Endothelial cell of umbilical vein (primary cell): ENCODE data around the gene ZBTB7C. TPM values are rescaled to one million over a fixed set of nuclear protein-coding genes. Genes with fewer than 3 reads are reported as not detected.
A peak's percentile ranks its signal among the peaks of the same experiment; 100 is the strongest.

Experiments
- BruUV-seq: library from RNA; stranded (reverse); fragments of 400-500 nt; replicated peaks from 2 replicates; lab custom pipeline; 2021; lab: Mats Ljungman, UMichigan
- CTCF ChIA-PET: fragments of 300-600, 350-600 bp; sonication (Branson Sonifier 250); formaldehyde crosslinking; loops from one replicate; lab custom pipeline; 2021; ENCODE audit warnings: antibody characterized with exemption, inconsistent platforms; lab: Charles Lee
- POLR2A ChIA-PET: fragments of 300-600, 350-600 bp; sonication (Branson Sonifier 250); formaldehyde crosslinking; loops from one replicate; lab custom pipeline; 2021; ENCODE audit warnings: antibody characterized with exemption, inconsistent platforms; lab: Charles Lee
- DNase-seq: peaks from one replicate; pipeline ENCODE4 v3.0.0-alpha.2; 2011; ENCODE audit warnings: low read depth, low spot score
- FAIRE-seq: peaks from 2 replicates; lab custom pipeline; 2011; peaks lifted over from hg19 to GRCh38; lab: Jason Lieb, UNC
- H2AFZ ChIP-seq: 2 replicates; pipeline ENCODE4 v1.6.0; 2012; ENCODE audit warnings: low read depth, low read length, control low read depth, inconsistent platforms
- H3K27ac ChIP-seq: 2 replicates; pipeline ENCODE4 v1.5.1; 2011; ENCODE audit warnings: low read depth, mild to moderate bottlenecking, control low read depth, low read length, moderate library complexity; ENCODE audit not compliant: insufficient read depth
- H3K27me3 ChIP-seq, 2 experiments: 2 replicates each; pipeline versions ENCODE4 v1.6.0 to v1.6.1; 2011; ENCODE audit warnings: low read length in 2 of 2, mixed read lengths in 1 of 2; ENCODE audit not compliant: control insufficient read depth in 2 of 2, insufficient read depth in 2 of 2
- H3K36me3 ChIP-seq, 2 experiments: 2 replicates in 1 of 2; 3 replicates in 1 of 2; pipeline ENCODE4 v1.5.1; 2011; ENCODE audit warnings: low read length in 2 of 2, mild to moderate bottlenecking in 1 of 2, moderate library complexity in 1 of 2; ENCODE audit not compliant: control insufficient read depth in 2 of 2, insufficient read depth in 2 of 2; ENCODE audit errors: extremely low read depth in 1 of 2
- H3K4me1 ChIP-seq: 3 replicates; pipeline ENCODE4 v1.5.1; 2011; ENCODE audit warnings: mild to moderate bottlenecking, low read length; ENCODE audit not compliant: control insufficient read depth, insufficient read depth; ENCODE audit errors: extremely low read depth
- H3K4me2 ChIP-seq: 2 replicates; pipeline ENCODE4 v1.6.1; 2011; ENCODE audit warnings: low read length, control low read depth, mixed read lengths; ENCODE audit not compliant: insufficient read depth
- H3K4me3 ChIP-seq, 3 experiments: fragments of 200-600 bp in 1 of 3; sonication (generic), shearing (Covaris generic) in 1 of 3; replicated peaks in 1 of 3; 2 replicates each; pipeline ENCODE4 v1.5.1; 2011 to 2016; ENCODE audit warnings: control low read depth in 3 of 3, low read length in 3 of 3, mild to moderate bottlenecking in 2 of 3, inconsistent platforms in 1 of 3, low read depth in 1 of 3, moderate library complexity in 1 of 3; ENCODE audit not compliant: insufficient read depth in 1 of 3
- H3K79me2 ChIP-seq: 2 replicates; pipeline ENCODE4 v1.6.0; 2012; ENCODE audit warnings: low read length, inconsistent platforms; ENCODE audit not compliant: control insufficient read depth, insufficient read depth
- H3K9ac ChIP-seq: replicated peaks from 2 replicates; pipeline ENCODE3; 2011; ENCODE audit warnings: low read length, control low read depth; ENCODE audit not compliant: insufficient read depth; ENCODE audit errors: extremely low read depth
- H3K9me1 ChIP-seq: replicated peaks from 3 replicates; pipeline ENCODE4 v1.6.0; 2011; ENCODE audit warnings: mild to moderate bottlenecking, low read length; ENCODE audit not compliant: control insufficient read depth, insufficient read depth; ENCODE audit errors: extremely low read depth
- H3K9me3 ChIP-seq: replicated peaks from 2 replicates; pipeline ENCODE4 v1.5.1; 2012; ENCODE audit warnings: low read length, inconsistent platforms; ENCODE audit not compliant: control insufficient read depth, insufficient read depth
- H4K20me1 ChIP-seq: replicated peaks from 2 replicates; pipeline ENCODE3; 2011; ENCODE audit warnings: mild to moderate bottlenecking, low read length; ENCODE audit not compliant: control insufficient read depth, insufficient read depth; ENCODE audit errors: extremely low read depth
- EZH2 ChIP-seq: IDR thresholded peaks from 2 replicates; pipeline ENCODE4 v1.6.1; 2012; ENCODE audit warnings: borderline replicate concordance, low read depth, mild to moderate bottlenecking, moderate library complexity, low read length, inconsistent platforms; ENCODE audit not compliant: severe bottlenecking
- FOS ChIP-seq: IDR thresholded peaks from 2 replicates; pipeline ENCODE4 v1.6.1; 2011; ENCODE audit warnings: mild to moderate bottlenecking, low read length, moderate library complexity, borderline replicate concordance; ENCODE audit not compliant: insufficient read depth
- GATA2 ChIP-seq: IDR thresholded peaks from 2 replicates; pipeline ENCODE4 v1.7.0; 2011; ENCODE audit warnings: low read depth, mild to moderate bottlenecking, moderate library complexity, mixed read lengths, low read length; ENCODE audit not compliant: insufficient read length, insufficient read depth
- JUN ChIP-seq: IDR thresholded peaks from 2 replicates; pipeline ENCODE4 v1.6.1; 2011; ENCODE audit warnings: borderline replicate concordance, low read depth; ENCODE audit not compliant: insufficient read length, insufficient read depth
- MYC ChIP-seq: IDR thresholded peaks from one replicate; pipeline ENCODE4 v1.6.1; 2011; ENCODE audit warnings: mild to moderate bottlenecking, low read depth, low read length
- POLR2A ChIP-seq: IDR thresholded peaks from 2 replicates; pipeline ENCODE4 v1.6.1; 2012; ENCODE audit warnings: low read depth, mild to moderate bottlenecking, control low read depth, low read length
- POLR2AphosphoS5 ChIP-seq: IDR thresholded peaks from 2 replicates; pipeline ENCODE4 v1.6.1; 2012; ENCODE audit warnings: low read depth, mild to moderate bottlenecking, control low read depth, low read length, moderate library complexity; ENCODE audit not compliant: insufficient read depth
- dilution Hi-C: fragments of 300-500 bp; cut with MboI; formaldehyde crosslinking; loops from one replicate; pipeline ENCODE4 v1.15.0; 2019; ENCODE audit warnings: low sequenced_read_pairs; ENCODE audit not compliant: extremely low pct_ligation_motif_present
- intact Hi-C: fragments of 100-400 bp; cut with micrococcal nuclease; formaldehyde crosslinking; loops from one replicate; pipeline ENCODE4 v1.10.0; 2022
- polyA plus RNA-seq, 4 experiments: library from polyadenylated mRNA; depleted of rRNA in 3 of 4; stranded (reverse) in 3 of 4; unstranded in 1 of 4; fragments of >200 nt; gene quantifications; 2 replicates each; pipeline versions ENCODE4 v1.2.1 to v1.2.3, GENCODE V29; 2011 to 2012; ENCODE audit warnings: missing spikeins in 1 of 4
- total RNA-seq: library from RNA; stranded (reverse); gene quantifications from 2 replicates; pipeline ENCODE4 v1.2.3, GENCODE V29; 2021
- TF ChIP-seq, protein P1 (sequence below): IDR thresholded peaks from 2 replicates; pipeline ENCODE4 v1.6.1; 2011; ENCODE audit not compliant: insufficient read depth, insufficient read length
- TF ChIP-seq, protein P2 (sequence below), 2 donors: IDR thresholded peaks; 1 replicate in 1 of 2; 2 replicates in 1 of 2; pipeline ENCODE4 v1.5.1; 2011; ENCODE audit warnings: low read length in 2 of 2, mild to moderate bottlenecking in 2 of 2, moderate library complexity in 2 of 2, control low read depth in 1 of 2, inconsistent platforms in 1 of 2, low read depth in 1 of 2; ENCODE audit not compliant: insufficient read depth in 1 of 2; ENCODE audit errors: extremely low read depth in 1 of 2

ZBTB7C gene
- total and polyA plus RNA-seq, 2 donors (not counting 3 experiments of a cell fraction or from before 2014, with no cell fraction given) = not detected

DNA sequence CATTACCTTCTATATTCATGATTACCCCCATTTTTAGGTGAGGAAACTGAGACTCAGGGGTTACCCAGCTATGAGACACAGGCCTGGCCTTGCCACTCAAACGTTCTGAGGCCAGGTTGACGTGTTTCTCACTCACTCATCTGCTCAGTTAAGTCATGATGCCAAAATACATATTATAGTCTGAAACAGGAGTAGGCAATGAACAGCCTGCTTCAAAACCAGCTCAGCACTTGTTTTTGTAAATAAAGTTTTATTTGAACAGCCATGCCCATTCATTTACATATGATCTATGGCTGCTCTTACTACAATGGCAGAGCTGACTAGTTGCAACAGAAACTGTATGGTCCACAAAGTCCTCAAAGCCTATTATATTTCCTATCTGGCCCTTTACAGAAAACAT, 404.6 kb downstream of the ZBTB7C start:
- Histone ChIP-seq H3K4me3 (no peak overlapping the region), H2AFZ (no peak overlapping the region), H3K4me2 (no peak overlapping the region), H3K36me3 (no peaks in the 10 kb centered on the region), H3K27ac (peak overlapping the region; percentile 86), H3K27me3 (no peaks in the 10 kb centered on the region), H3K9ac (no peak overlapping the region), H3K4me1 (peaks cover 27% of the 10 kb centered on the region), H3K79me2 (no peaks in the 10 kb centered on the region), H3K9me3 (no peaks in the 10 kb centered on the region), H3K9me1 (no peaks in the 10 kb centered on the region), H4K20me1 (no peaks in the 10 kb centered on the region)
- FAIRE-seq = no peak
- POLR2A ChIA-PET = no interaction called here
- BruUV-seq = no TSS peak
- TF ChIP-seq JUN = no peak
- no peak for TF ChIP-seq EZH2
- TF ChIP-seq, protein P1, sequence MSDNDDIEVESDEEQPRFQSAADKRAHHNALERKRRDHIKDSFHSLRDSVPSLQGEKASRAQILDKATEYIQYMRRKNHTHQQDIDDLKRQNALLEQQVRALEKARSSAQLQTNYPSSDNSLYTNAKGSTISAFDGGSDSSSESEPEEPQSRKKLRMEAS = no peak
- no peak for TF ChIP-seq POLR2AphosphoS5
- TF ChIP-seq, protein P2, sequence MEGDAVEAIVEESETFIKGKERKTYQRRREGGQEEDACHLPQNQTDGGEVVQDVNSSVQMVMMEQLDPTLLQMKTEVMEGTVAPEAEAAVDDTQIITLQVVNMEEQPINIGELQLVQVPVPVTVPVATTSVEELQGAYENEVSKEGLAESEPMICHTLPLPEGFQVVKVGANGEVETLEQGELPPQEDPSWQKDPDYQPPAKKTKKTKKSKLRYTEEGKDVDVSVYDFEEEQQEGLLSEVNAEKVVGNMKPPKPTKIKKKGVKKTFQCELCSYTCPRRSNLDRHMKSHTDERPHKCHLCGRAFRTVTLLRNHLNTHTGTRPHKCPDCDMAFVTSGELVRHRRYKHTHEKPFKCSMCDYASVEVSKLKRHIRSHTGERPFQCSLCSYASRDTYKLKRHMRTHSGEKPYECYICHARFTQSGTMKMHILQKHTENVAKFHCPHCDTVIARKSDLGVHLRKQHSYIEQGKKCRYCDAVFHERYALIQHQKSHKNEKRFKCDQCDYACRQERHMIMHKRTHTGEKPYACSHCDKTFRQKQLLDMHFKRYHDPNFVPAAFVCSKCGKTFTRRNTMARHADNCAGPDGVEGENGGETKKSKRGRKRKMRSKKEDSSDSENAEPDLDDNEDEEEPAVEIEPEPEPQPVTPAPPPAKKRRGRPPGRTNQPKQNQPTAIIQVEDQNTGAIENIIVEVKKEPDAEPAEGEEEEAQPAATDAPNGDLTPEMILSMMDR (IDR thresholded peaks at IDR 0.05; ENCODE audit: extremely low read depth in 1 of 2, insufficient read depth in 1 of 2, low read depth in 1 of 2, low read length in 2 of 2) = no peak
- TF ChIP-seq FOS = no peak
- no peak for TF ChIP-seq POLR2A
- TF ChIP-seq GATA2 = no peak
- no peak for TF ChIP-seq MYC
- intact Hi-C loops (loop anchor here (10.0 kb wide), 1 partner anchor 530 kb away; the partner anchor contains the start of gene CTIF), dilution Hi-C loops (no loop called here)
- DNase-seq = no peak
- CTCF ChIA-PET = interaction anchor here (1.0 to 1.7 kb wide), 3 partner anchors 11 to 1534 kb away, joined by 3 to 4 read pairs (median 3); partner anchors contain the start of gene SMAD2
